GM18870 (cell line): Measurements from ENCODE around the gene TSPO2.
A peak's percentile ranks its signal among the peaks of the same experiment; 100 is the strongest.

Experiments used
- ATAC-seq: cut with Tn5 transposase; IDR thresholded peaks from one replicate; pipeline ENCODE4 v1.9.1; 2021; ENCODE audit warnings: moderate library complexity; ENCODE audit not compliant: unreplicated experiment

Gene TSPO2

DNA sequence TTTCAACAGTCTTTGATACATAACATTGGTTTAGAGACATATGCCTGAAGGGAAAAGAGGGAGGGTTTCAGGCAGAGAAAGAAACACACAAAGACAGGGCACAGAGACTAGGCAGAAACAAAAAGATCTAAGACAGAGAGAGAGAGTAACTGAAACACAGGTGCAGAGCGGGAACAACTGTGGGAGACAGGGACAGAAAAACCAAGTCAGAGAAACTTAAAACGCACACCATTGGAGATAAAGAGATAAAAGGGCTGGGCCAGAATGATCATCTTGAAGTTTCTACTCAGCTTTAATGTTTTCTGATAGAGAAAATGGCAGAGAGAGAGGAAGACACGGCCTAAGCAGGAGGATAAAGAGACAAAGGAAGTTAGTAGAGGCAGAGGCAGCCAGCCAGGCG lies 15.0 kb upstream of the TSPO2 start:
- ATAC-seq: no peak

DNA sequence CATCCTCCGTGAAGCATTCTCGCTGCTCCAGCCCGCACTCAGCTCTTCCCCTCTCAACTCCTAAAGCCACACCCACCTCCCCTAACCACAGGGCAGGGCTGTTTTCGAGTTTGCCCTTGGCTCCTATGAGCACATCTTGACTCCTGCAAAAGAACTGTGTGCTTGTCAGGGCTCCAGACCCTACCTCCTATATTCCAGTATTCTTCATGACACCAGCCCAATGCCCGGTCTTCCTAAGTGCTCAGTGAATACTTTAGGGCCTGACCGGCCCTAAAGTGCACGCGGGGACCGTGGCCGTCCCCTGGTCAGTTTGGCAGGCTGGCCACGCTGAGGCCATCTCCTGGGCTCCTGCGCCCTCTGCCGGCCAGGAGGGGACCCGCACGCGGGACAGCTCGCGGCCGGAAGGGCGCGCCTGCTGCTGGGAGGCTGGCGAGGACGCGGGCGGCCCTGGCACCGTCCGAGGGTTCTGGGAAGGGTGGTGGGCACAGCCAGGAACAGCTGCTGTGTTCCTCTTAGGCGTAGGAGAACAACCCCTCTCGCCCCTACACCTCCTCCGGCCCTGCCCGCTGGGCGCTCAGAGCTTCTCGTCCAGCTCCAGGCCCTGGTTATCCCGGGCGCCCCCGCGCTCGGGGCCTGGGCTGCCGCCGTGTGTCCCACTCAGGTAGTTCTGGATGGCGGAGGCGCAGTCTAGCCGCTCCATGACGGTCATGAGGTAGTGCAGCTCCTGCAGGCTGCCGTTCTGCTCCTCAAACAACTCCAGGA lies 14.3 kb upstream of the TSPO2 start:
- ATAC-seq: peak; percentile 58

DNA sequence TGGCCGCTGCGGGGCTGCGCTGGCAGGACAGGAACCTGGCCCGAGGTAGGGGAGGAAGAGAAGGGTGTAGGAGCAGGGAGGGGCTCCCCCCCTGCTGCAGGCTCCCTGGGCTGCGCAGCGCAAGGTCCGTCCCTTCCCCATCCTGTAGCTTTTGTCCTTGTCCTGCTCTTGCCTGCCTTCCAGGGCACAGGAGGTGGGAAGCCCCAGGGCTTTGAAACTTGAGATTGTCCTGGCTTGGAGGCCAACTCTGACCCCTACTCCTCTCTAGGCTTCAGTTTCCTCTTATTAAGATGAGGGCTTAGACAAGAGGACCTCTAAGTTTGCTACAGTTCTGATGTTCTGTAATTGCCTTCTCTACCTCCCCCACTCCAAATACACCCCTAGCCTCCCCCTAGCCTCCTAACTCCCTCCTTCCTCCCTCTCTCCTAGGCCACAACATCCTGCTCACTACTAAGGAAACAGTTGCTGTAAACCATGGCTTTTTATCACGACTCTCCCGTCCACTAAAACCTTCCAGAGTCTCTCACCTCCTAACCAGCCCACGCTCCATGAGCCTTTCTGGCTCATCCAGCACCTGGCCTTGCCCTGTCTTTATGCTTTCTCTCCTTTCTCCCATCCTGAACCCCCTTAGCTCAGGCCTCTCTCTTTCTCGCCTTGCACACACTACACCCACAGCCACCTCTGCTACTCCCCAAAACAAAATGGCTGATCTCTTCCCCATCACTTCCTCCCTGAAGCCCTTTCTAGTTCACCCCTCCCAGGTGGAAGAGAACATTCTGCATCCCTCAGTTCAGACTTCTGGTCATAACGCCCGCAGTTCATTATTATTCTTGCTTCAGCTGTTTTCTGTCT lies 13.5 kb upstream of the TSPO2 start:
- ATAC-seq: peak; percentile 31

DNA sequence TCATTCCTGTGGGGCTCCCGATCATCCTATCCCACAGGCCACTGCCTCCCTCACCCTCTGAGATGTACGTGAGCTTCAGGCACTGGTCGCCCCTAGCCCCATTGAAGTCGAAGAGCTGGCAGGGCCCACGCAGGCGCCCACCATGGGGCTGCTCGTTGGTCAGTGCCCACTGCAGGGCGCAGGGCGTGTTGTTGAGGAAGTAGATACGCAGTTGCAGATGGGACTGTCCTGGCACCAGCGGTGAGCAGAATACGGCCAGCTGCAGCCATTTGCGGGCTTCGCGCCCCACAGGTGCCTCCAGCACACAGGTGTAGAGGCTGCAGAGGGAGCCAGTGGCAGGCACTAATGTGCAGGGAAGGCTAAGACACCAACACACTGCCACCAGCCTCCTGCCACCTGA lies 9.4 kb upstream of the TSPO2 start:
- ATAC-seq: no peak

DNA sequence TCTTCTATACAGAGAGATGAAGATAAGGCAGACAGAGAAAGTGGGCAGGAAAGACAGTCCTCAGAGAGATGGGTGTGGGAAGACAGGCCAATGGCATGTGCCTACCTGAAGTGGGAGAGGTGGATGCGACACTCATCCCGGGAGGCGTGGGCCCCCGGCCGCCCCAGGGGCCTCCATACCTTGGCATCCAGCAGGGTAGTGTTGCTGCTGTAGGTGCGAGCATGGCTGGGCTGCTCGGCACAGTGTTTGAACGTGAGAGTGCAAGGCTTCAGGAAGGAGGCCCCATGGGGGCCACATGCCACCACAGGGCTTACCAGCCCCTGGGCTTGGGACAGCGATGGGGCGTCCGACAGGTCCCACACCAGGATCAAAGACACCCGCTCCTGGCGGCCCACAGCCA lies 8.5 kb upstream of the TSPO2 start:
- no peak for ATAC-seq

DNA sequence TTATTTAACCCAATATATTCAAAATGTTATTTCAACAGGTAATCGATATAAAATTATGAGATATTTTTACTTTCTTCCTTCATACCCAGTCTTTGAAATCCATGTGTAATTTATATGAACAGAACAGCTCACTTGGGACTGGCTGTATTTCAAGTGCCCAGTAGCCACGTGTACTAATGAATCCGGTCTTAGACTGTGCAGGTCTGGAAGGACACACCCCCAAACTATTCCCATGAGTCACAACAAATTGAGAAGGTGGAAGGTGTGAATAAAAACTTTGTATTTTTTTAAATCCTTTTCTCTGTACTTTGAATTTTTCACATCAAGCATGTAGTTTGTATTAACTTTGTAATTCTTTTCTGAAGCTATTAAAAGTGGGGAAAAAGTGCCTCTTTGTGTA lies 6.1 kb upstream of the TSPO2 start:
- no peak for ATAC-seq

DNA sequence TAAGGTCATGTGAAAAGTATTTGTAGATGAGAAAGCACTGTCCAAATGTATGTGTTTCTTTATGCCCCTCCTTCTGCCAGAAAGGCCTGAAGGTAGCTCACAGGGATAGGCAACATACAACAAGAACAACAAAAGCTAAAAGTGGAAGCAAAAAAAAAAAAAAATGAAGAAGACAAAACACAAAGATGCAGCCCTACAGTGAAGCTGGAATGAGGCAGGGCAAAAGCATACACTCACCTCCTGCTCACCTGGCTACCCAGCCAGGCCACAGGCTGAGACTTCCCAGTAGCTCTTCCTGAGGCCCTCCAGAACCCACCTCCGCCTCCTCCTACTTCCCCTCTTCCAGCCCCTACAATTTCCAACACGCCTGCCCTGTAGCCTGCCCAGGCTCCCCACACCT lies 5.7 kb upstream of the TSPO2 start:
- no peak for ATAC-seq

DNA sequence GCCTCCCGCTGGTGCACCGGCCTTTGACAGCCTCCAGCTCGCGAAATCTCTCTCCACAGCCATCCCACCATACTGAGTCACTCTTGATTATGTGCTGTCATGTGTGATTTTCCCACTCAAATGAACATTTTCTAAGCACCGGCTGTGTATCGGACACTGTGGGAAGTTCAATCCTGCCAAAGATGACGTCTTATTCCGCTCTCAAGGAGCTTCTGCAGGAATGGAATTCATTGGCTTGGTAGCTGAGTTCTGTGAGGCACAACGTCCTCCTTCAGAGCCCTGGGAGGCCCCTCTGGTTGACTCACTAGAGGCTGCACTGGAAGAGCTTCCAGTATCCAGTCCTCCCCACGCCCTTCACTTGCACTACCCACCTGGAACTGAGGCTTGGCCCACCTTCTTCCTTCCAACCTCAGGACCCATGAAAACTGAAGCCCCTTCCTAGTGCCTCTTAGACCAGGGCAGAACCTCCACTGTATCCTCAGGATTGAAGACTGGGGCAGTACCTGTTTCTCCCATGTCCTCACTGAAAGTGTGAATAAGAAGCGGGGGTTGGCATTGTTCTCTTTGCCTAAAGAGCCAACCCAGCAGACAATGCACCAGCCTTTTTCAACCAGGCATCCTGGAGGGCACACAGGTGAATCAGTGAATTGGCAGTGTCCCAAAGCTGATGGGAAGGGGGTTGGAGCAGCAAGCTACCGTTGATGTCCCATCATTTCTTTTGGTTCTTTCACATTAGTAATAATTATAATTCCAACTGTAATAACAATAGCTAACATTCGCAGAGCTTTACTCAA lies 5.0 kb upstream of the TSPO2 start:
- no peak for ATAC-seq

DNA sequence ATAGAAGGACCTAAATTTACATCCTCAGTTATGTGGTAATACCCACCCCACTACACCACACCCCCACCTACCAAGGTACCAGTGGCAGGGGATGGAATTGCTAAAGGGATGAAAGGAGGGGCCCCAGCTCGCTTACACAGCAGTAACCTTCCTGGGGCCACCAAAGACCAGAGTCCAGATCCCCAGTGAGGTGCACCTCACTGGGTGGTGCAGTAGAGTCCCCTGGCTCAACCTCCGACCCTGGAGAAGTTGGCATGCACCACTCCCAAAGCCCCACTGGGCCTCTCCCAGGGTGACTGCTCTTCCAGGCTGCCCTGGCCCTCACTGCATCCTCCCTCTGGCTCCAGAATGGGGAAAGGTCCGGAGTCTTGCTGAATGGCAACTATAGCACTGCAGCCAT lies 4.1 kb upstream of the TSPO2 start:
- ATAC-seq: no peak

DNA sequence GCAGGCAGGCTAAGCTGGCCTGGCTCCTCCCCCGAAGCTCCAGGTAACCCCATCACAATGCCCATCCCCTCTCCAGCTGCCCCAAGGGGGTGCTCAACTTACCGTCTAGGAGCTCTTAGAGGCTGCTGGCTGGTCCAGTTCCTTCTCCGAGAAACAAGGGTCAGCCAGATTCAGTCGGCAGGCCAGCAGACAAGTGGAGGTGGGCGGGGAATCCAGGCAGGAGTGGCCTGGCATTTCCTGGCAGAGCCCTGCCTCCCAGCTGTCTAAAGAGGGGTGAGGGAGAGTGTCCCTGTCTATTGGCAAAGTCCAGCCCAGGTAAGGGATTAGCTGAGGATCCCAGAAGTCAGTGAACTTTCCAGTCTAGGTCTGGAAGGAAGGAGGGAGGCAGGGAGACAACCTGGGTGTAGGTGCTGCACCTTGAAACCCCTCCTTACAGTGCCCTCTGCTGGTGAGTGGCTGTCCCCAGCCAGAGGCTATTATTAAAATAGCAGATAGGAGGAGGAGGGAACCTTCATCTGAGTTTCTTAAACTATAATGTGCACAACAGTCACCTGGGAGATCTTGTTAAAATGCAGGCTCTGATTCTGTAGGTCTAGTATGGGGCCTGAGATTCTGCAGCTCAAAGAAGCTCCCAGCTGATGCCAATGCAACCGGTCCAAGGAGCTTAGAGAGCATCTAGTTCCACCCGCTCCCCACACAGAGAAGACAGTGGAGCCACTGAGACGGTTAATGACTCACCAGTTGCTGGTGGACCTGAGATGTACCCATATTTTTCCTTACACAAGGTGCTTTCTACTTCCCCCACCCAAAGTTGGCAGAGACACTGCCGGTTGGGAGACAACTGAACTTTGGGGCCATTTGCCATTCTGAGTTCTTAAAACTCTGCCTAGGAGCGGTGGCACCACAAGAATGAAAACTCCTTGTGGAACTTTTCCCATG lies 2.9 kb upstream of the TSPO2 start, which contains the start of gene UNC5CL:
UNC5CL (minus strand) TSS at position 162 of the 939 bp plus-strand sequence. CDS start 4,147 bp downstream, outside the sequence.
- ATAC-seq: no peak

DNA sequence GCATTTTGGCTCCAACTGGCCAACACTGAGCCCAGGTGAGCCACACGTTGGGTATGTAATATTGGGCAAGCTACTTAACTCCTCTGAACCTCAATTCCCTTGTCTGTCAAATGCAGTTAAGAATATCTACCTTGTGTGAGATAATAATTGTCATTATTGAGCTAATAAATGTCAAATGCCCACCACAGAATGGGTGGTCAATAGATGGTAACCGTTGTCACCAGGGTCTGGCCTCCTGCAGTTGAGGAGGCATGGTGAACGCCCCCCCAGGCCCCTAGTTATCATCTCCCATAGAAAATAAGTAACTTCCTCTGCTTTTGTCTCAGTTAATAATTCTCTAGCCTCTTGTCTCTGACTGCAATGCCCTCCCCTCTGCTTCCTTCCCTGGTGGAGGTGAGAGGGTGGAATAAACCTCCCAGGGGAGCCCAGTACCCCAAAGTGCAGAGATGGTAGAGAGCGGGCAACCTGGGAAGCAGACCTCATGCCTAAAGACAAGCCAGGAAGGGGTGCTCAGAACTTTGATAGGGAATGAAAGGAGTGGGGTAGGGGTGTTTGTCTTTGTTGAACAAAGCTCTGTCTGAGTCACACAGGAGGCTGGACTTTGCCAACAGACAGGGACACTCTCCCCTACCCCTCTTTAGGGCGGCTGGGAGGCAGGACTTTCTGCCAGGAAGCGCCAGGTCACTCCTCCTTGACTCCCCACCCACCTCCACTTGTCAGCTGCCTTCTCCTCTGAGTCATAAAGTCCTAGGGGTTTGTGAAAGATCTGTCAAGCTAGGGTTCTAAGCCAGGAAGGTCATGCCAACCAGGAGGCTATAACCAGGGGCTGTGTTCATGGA lies 1.9 kb upstream of the TSPO2 start:
- ATAC-seq: no peak

DNA sequence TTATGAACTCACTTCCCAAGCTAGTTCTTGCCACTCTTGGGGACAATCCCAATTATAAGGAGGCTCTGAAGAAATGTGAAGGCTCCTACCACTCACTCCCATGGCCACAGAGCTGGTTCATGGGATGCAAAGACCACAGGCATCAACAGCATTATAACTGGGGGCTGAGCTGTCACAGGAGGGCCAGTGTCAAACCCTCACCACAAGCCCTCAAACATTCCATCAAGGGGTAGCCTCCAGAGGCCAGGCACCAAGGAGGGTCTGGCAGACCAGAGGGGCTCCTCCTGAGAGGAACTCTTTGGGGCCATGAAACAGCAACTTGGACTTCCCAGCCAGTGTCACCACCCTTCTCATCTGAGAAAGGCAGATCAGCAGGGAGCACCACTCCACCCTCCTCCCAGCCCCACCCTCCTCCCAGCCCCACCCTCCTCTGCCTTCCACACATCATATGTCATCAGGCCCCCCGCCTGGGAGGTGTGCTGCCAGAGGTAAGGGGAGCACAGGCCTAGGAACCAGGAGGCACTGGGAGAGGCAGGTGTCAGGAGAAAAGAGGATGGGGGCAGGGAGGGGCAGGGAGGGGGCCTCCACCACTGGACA lies 1.2 kb upstream of the TSPO2 start:
- ATAC-seq: no peak

DNA sequence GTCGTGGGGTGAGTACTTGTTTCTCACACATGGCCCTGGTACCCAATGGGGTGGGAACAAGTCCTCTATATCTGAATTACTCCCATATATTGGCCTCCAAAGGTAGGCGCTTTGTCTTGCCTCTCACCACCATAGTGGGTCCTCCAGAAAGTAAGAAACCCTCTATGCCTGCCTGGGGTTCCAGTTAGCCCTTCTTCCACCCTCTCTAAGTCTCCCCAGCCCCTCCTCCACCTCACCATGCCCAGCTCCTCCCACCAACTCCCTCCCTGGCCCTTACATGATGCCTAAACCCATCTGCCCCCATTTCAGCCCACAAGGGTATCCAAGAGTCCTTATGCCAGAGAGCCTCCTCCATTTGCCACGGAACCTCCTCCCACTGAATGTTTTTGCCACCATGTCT lies 884 bp downstream of the TSPO2 start:
- ATAC-seq: no peak

DNA sequence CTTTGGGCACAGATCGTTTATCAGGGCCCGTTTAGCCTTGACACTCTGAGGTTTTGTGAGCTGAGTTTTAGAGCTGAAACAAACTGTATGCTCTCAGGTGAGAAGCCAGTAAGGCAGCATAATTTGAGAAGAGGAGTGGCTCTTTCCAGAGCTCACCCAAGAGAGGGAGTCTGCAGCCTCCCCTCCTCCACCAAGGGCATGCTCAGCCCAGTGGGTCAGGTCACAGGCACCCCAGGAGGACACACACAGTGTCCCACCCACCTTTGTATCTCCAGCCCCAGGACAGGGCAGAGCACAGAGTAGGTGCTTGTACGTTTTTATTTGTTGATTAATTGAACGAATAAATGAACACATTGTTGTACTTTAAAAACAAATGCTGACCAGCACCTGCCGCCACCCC lies 3.4 kb downstream of the TSPO2 start:
- no peak for ATAC-seq

DNA sequence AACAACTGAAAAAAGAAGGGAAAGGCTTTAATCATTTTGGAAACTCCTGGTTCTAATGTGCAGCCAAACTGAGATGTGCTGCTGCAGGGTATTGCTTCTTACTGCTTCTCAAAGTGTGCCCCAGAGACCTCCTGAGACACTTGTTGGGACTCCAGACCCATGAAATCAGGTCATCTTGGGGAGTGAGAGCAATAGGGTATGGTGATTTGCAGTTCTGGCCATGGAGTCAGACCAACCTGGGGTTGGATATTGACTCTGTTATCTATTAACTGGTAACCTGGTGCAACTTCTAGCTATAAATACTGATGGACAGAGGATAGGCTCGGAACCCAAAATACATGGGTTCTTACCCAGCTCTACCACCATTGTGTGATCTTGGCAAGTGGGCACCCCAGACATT lies 3.8 kb downstream of the TSPO2 start:
- ATAC-seq: no peak

DNA sequence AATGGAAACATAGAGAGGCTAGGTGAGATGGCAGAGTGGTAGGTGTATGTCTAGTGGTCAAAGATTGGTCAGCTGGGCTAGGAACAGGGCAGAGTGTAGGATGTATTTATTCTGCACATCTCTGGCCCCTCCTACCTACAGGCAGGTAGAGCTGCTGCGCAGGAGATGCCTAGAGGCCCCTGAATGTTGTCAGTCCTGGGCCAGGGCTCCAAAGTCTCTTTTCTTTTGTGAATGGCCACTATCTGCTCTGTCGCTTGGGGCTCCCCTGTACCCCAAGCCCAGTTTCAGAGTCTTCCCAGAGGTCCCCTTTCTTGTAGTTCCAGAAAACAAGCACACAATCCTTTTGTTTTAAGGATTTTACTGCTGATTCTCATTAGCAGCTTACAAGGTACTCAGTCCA lies 5.0 kb downstream of the TSPO2 start:
- ATAC-seq: no peak

DNA sequence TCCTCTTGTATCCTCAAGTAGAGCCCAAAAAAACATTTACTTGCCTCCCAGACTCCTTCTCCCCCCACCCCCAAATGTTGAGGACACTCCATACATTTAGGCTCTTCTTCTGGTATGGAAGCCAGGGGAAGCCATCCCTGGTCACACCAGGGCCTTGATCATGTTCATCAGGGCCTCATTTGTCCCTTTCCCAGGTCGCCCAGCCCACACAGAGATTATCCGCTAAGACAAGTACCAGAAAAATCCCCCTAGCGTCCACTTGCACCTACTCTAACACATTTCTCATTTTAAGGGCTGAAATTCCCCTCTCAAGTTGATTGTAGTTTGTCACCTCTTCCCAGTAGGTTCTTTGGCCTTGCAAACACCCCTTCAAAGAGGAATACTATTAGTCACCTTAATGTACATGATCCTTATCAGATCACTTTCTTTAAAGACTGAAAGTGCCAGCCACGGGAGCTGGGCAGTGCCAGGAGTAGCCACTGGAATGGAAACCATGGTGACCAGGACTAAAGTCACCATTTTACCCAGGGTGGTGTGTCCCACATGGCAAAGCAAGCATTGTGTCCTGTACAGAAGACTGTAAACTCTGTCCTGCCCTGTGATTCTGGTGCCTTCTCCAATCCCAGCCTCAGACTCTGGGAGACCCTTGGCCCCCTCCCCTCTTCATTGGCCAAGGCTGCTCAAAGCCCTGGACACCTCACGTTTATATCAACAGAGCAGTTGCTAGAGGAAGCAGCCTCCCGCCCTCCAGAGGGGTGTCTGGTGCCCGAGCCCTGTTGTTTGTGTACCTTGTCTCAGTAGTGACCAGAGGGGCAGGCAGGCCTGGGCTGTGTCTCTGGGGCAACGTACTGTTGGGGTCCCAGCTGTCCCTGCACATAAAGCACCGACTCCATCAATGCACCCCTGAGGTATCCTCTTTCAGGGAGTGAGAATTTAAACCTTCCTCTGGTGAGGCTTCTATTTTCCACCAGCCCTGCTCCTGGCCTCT lies 5.8 kb downstream of the TSPO2 start:
- ATAC-seq: no peak

DNA sequence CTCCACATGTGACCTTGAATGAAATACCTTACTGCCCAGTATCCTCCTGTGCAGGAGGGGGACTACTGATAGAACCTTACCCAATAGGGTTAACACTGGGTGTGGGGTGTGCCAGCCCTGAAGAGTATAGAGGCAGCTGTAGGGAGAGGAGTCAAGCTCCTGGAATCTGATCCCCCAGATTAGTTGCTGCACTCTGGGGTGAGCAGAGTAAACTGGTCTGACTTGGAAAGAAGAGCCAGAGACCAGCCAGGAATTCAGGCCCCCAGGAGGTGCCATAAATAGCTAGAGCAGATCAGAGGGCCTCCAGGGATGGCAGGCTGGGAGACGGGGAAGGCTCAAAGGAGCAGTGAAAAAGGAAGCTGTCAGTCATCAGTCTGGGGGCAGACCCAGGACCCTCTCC lies 7.3 kb downstream of the TSPO2 start:
- no peak for ATAC-seq
